AG04449 (cell line): ENCODE results near the gene NMRAL1.

Experiments used
- CTCF ChIA-PET: fragments of 350-600 bp; formaldehyde crosslinking; extraction: SDS; loops from one replicate; lab custom pipeline; 2021; ENCODE audit warnings: antibody characterized with exemption; lab: Yijun Ruan, JAX
- POLR2A ChIA-PET: fragments of 400-600, 350-600 bp; formaldehyde crosslinking; extraction: SDS; loops from one replicate; lab custom pipeline; 2020; ENCODE audit warnings: antibody characterized with exemption, inconsistent platforms; lab: Yijun Ruan, JAX
- DNase-seq: peaks from one replicate; pipeline ENCODE4 v3.0.0-alpha.2; 2010; ENCODE audit warnings: low read depth, low spot score
- H3K4me3 ChIP-seq: 2 replicates; pipeline ENCODE4 v1.5.1; 2011; ENCODE audit warnings: low read depth, mild to moderate bottlenecking, control low read depth, low read length
- TF ChIP-seq, protein P1 (sequence below): IDR thresholded peaks from one replicate; pipeline ENCODE4 v1.5.1; 2011; ENCODE audit warnings: mild to moderate bottlenecking, moderate library complexity, low read length, control low read depth, inconsistent platforms; ENCODE audit not compliant: insufficient read depth; ENCODE audit errors: missing control alignments

NMRAL1 gene

DNA sequence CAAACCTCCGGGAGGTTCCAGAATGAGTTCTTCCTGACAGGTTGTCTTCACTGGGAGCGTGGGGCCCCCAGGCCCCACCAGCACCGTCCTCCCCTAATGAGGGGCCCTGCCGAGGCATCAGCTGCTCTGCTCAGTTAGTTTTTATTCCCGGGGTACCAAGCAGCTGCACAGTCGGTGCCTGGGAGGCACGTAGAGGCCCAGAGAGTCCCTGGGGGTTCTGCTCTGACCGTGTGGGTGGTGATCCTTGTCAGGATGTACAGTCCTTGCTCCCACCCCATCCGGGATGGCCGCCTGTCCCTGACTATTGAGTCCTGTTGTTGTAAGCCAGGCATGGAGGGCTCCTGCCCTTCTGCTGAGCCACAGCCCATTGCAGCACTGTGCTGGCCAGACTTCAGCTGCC lies 18.5 kb downstream of the NMRAL1 start:
- ChIA-PET CTCF (no interaction called here), POLR2A (no interaction called here)
- DNase-seq: no peak
- H3K4me3 ChIP-seq: no peak overlapping the region
- TF ChIP-seq, protein P1, sequence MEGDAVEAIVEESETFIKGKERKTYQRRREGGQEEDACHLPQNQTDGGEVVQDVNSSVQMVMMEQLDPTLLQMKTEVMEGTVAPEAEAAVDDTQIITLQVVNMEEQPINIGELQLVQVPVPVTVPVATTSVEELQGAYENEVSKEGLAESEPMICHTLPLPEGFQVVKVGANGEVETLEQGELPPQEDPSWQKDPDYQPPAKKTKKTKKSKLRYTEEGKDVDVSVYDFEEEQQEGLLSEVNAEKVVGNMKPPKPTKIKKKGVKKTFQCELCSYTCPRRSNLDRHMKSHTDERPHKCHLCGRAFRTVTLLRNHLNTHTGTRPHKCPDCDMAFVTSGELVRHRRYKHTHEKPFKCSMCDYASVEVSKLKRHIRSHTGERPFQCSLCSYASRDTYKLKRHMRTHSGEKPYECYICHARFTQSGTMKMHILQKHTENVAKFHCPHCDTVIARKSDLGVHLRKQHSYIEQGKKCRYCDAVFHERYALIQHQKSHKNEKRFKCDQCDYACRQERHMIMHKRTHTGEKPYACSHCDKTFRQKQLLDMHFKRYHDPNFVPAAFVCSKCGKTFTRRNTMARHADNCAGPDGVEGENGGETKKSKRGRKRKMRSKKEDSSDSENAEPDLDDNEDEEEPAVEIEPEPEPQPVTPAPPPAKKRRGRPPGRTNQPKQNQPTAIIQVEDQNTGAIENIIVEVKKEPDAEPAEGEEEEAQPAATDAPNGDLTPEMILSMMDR: no peak

DNA sequence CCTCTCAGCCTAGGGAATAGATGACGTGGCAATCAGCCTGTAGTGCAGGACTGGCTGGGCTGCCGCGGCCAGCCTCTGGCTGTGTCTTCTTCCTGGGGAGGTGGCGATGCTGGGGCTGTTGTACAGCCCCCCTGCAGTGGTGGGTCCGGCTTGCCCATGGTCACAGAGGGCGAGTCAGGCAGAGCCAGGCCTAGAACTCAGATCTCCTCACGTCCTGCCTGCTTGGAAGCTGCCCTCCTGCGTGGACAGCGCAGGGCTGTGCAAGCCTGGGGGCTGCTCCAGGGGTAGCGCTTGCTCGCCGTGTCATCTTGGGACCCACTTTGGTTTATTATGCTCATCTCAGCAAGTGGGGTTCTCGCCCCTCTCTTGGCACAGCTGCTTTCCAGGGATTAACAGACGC lies 19.3 kb downstream of the NMRAL1 start:
- ChIA-PET POLR2A (no interaction called here), CTCF (no interaction called here)
- H3K4me3 ChIP-seq: no peak overlapping the region
- DNase-seq: no peak
- TF ChIP-seq, protein P1: no peak

DNA sequence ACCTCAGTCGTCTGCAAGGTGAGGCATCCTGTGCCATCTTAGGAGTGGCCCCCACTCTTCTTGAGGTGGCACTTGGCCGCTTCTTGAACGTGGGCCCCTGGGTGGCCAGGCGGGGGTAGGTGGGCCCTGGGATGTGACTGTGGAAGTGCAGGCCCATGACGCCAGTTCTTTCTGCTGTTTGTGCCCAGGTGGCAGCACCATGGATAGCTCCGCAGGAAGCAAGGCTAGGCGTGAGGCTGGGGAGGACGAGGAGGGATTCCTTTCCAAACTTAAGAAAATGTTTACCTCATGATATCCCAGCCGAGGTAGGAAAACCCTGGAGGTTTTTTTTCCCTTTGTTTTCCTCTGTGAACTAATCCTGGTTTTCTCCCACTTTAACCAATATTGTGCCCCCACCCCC lies 19.8 kb downstream of the NMRAL1 start:
- ChIA-PET POLR2A (no interaction called here), CTCF (interaction anchor here (0.6 kb wide), 1 partner anchor 24 kb away, joined by 3 read pairs; no protein-coding TSS in a partner anchor)
- TF ChIP-seq, protein P1: no peak

DNA sequence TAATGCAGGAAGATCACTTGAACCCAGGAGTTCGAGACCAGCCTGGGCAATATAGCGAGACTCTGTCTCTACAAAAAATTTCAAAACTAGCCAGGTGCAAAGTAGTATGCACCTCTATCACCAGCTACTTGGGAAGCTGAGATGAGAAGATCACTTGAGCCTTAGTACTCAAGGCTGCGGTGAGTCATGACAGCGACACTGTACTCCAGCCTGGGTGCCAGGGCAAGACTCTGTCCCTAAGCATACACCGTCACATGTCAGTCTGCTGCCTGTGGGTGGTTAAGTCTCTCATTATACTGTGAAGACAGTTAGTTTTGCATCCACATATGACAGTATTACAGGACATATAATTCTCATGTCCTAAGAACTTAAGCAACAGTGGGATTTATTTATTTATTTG lies 21.8 kb downstream of the NMRAL1 start:
- CTCF ChIA-PET: interaction anchor here (1.2 to 2.4 kb wide), 3 partner anchors 16 to 133 kb away, joined by 3 to 7 read pairs (median 3); no protein-coding TSS in a partner anchor

More for the DNA sequence above, 19.8 kb downstream of the NMRAL1 start:
- no peak overlapping the region for H3K4me3 ChIP-seq
- DNase-seq: no peak

DNA sequence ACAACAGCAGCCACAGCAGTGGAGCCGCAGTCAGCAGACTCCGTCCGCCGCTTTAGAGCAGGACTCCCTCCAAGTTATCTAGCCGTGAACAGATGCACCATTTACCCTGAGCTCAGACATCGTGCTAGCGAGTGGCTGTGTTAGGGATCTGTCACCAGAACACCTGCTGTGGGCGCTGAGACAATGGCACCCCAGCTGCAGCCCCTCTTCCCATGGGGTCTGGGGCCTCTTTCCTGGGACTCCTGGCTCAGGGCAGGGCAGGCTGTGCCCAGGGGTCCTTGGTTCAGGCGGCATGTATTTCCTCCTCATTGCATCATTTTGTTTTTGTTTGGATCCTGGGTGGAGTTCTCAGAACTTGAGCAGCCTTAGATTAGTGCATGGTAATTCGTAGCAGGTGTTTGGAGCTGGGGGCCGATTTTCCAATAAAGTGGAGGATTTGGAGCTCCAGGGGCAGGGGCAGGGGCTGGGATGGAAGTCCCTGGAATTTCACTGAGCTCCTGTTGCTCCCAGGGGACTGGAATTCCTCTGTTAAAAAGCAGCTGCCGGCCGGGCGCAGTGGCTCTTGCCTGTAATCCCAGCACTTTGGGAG lies 23.4 kb downstream of the NMRAL1 start:
- ChIA-PET CTCF (interaction anchor here (0.6 to 2.4 kb wide), 4 partner anchors 8 to 98 kb away, joined by 3 to 7 read pairs (median 4); no protein-coding TSS in a partner anchor), POLR2A (interaction anchor here (1.0 to 1.5 kb wide), 2 partner anchors 13 to 25 kb away, joined by 3 to 5 read pairs; no protein-coding TSS in a partner anchor)
- TF ChIP-seq, protein P1: no peak
- no peak overlapping the region for H3K4me3 ChIP-seq
- no peak for DNase-seq

More for the DNA sequence above, 21.8 kb downstream of the NMRAL1 start:
- DNase-seq: no peak
- H3K4me3 ChIP-seq: no peak overlapping the region
- TF ChIP-seq, protein P1: no peak
- POLR2A ChIA-PET: interaction anchor here (0.7 to 1.5 kb wide), 2 partner anchors 11 kb away, joined by 4 to 5 read pairs; no protein-coding TSS in a partner anchor

DNA sequence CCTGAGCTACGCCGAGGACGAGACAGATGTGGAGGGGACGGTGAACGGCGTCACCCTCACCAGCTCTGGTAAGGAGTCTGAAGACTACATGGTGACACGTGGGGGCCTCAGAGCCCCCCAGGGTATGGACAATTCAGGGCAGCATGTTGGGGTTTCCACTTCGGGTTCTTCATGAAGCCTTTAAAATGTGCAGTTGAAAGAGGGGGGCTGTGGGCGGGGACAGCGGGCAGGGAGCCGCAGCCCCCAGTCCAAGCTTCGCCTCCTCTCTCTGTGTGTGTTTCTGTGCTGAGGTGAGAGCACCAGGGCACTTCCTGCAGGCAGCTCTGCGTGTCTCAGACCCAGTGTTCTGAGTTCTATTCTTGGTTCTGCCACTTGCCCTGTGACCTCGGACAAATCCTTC lies 24.0 kb downstream of the NMRAL1 start:
- DNase-seq: no peak
- ChIA-PET CTCF (interaction anchor here (0.9 to 2.4 kb wide), 6 partner anchors 9 to 98 kb away, joined by 3 to 7 read pairs (median 4); partner anchors contain the start of gene HMOX2), POLR2A (no interaction called here)
- TF ChIP-seq, protein P1: no peak
- no peak overlapping the region for H3K4me3 ChIP-seq
